Measurements from ENCODE around the gene ADAP1. TPM values are rescaled to one million over a fixed set of nuclear protein-coding genes. Genes with fewer than 3 reads are reported as not detected.

The ADAP1 gene
- total RNA-seq, 1 donor from 2014 or later, result 26.9 TPM

DNA sequence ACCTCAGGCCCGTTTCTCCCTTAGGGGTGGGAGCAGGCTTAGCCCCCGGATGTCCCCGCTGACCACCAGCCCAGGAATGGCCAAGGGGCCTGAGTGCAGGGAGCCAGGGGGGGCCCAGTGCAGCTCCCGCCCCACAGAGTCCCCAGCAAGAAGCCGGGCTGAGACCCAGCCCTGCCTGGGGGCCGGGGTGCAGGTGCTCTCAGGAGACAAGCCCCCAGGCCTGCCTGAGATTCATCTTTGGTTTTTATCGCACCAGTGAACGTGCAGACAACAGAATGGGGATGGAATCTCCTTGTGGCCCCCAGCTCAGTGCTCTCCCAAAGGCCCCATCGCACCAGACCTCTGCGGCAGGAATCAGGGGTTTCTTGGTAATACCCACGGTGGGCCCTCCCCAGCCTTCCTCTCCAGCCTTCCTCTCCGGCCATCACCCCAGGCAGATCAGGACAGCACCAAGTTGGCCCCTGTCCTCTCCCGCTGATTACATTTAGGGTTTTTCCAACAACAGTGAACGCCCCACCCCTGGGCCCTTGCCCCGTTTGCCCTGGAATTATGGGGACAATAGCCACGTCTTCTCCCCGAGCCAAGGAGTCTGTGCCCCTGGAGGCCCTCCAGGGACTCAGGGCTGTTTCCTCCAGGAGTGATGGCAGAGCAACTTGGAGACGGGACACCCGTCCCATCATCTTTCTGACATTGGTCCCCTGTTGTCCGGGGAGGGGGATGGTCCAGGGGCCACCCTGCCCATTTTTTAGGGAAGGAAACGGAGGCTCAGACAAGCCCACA lies 22.4 kb downstream of the ADAP1 start:
- Histone ChIP-seq H3K27me3 (ENCODE audit: control insufficient read depth, insufficient read depth, low read length) (no peaks in the 10 kb centered on the region), H3K4me3 (ENCODE audit: low read depth, low read length) (no peak overlapping the region), H3K36me3 (ENCODE audit: control insufficient read depth, insufficient read depth, low read length) (no peaks in the 10 kb centered on the region)
- DNase-seq (ENCODE audit: low read depth), result no peak
- TF ChIP-seq, protein P1, sequence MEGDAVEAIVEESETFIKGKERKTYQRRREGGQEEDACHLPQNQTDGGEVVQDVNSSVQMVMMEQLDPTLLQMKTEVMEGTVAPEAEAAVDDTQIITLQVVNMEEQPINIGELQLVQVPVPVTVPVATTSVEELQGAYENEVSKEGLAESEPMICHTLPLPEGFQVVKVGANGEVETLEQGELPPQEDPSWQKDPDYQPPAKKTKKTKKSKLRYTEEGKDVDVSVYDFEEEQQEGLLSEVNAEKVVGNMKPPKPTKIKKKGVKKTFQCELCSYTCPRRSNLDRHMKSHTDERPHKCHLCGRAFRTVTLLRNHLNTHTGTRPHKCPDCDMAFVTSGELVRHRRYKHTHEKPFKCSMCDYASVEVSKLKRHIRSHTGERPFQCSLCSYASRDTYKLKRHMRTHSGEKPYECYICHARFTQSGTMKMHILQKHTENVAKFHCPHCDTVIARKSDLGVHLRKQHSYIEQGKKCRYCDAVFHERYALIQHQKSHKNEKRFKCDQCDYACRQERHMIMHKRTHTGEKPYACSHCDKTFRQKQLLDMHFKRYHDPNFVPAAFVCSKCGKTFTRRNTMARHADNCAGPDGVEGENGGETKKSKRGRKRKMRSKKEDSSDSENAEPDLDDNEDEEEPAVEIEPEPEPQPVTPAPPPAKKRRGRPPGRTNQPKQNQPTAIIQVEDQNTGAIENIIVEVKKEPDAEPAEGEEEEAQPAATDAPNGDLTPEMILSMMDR (IDR thresholded peaks at IDR 0.05; ENCODE audit: insufficient read depth, low read length, severe bottlenecking), result no peak
- FAIRE-seq, result no peak

DNA sequence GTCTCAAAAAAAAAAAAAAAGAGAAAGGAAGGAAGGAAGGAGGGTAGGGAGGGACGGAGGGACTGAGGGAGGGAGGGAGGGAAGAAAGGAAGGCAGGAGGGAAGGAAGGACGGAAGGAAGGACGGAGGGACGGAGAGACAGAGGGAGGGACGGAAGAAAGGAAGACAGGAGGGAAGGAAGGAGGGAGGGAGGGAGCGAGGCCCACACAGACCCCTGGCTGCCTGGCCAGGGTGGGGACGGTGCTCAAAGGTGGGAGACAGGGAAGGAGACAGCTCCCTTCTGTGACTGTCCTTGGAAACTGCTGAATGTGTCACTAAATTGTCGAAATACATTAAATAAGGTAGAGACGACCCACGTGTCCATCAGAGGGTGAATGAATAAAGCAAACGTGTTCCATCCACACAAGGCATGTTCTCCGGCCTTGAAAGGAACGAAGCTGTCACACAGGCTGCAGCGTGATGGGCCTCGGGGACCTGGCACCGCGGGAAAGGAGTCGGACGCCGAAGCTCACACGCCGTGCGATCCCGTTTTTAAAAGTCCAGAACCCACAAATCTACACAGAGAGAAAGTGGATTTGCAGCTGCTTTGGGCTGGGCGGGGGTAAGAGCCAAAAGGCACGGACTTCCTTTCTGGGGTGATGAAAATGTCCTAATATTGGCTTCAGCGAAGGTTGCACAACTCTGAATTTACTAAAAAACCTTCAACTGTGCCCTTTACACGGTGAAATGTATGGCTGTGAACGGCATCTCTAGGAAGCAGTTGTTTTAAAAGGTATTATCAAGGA lies 23.3 kb downstream of the ADAP1 start:
- TF ChIP-seq, protein P1 (IDR thresholded peaks at IDR 0.05; ENCODE audit: insufficient read depth, low read length, severe bottlenecking), result no peak
- FAIRE-seq (no peak), DNase-seq (ENCODE audit: low read depth) (no peak)
- Histone ChIP-seq H3K27me3 (ENCODE audit: control insufficient read depth, insufficient read depth, low read length) (no peaks in the 10 kb centered on the region), H3K36me3 (ENCODE audit: control insufficient read depth, insufficient read depth, low read length) (no peaks in the 10 kb centered on the region), H3K4me3 (ENCODE audit: low read depth, low read length) (no peak overlapping the region)

DNA sequence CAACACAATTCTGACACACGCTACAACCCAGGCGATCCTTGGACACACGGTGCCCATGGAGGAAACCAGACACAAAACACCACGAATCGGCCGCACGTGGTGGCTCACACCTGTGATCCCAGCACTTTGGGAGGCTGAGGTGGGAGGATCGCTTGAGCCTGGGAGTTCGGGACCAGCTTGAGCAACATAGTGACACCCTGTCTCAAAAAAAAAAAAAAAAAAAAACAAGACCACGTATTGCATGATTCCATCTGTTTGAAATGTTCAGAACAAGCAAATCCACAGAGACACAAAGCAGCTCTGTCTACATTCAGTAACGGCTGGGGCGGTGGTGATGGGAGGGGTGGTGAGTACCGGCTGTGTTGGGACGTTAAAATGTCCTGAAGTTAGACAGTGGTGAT lies 25.2 kb downstream of the ADAP1 start:
- FAIRE-seq (no peak), DNase-seq (ENCODE audit: low read depth) (no peak)
- Histone ChIP-seq H3K36me3 (ENCODE audit: control insufficient read depth, insufficient read depth, low read length) (no peaks in the 10 kb centered on the region), H3K4me3 (ENCODE audit: low read depth, low read length) (no peak overlapping the region), H3K27me3 (ENCODE audit: control insufficient read depth, insufficient read depth, low read length) (no peaks in the 10 kb centered on the region)
- TF ChIP-seq, protein P1 (IDR thresholded peaks at IDR 0.05; ENCODE audit: insufficient read depth, low read length, severe bottlenecking), result no peak

DNA sequence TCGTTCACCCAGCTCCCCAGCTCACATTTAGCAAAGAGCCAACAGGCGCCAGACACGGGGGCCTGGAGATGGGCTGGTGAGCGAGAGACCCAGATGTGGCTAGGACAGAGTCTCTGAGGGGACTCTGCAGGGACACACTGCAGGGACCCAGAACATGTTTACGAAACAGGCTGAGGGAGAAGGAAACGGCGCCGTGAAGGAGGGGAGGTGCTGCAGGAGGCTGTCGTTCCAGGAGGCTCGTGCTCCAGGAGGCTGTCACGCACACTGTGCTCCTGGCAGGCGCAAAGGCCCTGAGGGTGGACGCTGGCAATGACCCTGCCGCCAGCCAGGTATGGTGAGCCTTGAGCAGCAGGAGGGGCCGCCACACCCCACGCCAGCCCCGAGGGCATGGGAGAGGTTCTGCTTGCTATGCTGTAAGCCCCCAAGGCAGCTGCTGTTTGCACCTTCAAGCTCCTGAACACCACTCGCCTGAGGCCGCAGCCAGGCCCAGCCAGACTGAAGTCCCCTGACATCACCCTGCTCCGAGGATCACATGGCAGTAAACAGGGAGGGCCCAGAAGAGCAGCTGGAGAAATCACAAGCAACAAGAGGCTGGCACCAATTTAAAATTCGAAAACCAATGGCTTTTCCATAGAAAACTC lies 27.3 kb downstream of the ADAP1 start:
- no peak for FAIRE-seq
- Histone ChIP-seq H3K4me3 (ENCODE audit: low read depth, low read length) (no peak overlapping the region), H3K36me3 (ENCODE audit: control insufficient read depth, insufficient read depth, low read length) (no peaks in the 10 kb centered on the region), H3K27me3 (ENCODE audit: control insufficient read depth, insufficient read depth, low read length) (no peaks in the 10 kb centered on the region)
- no peak for DNase-seq (ENCODE audit: low read depth)
- TF ChIP-seq, protein P1 (IDR thresholded peaks at IDR 0.05; ENCODE audit: insufficient read depth, low read length, severe bottlenecking), result no peak

DNA sequence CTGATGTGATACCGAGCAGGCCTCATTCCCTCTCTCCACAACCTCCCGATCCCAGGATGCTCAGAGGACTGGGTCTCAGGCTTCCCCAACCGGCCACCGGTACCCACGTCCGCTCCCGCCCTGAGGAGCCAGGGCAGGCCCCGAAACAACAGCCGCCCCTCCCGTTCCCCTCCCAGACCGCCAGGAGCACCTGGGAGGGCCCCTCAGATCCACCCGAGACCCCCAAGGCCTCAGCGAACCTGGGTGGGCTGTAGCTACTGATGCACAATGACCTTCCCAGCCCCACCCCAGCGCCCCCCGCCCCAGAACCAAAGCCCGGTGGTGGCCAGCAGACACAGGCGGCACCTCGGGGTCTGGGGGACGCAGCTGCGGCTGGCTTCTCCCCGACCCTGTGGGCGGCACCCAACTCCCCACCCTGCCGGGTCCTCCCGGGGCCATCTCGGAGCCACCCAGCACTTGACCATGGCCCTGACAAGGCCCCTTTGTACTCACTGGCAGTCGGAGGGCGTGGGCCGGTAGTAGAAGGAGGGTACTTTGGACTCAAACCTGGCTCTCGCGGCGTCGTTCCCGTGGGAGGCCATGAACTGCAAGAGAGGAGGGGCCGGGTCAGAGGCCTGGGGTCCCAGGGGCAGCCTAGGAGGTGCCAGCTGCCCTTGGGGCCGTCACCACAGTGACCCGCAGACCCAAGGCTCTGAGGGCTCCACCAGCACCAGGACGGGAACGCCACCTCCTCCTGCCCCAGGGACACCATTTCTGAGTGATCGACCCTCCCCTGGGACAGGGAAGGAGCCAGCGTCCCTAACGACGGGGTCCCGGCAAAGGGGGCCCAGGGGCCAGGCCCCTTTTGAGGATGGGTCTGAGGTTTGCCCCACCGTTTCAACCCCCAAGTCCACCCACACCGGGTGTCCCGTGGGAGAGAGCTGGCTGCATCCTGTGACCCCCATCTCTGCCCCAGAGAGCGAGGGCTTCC lies 28.1 kb downstream of the ADAP1 start:
- no peak for DNase-seq (ENCODE audit: low read depth)
- Histone ChIP-seq H3K27me3 (ENCODE audit: control insufficient read depth, insufficient read depth, low read length) (no peaks in the 10 kb centered on the region), H3K36me3 (ENCODE audit: control insufficient read depth, insufficient read depth, low read length) (no peaks in the 10 kb centered on the region), H3K4me3 (ENCODE audit: low read depth, low read length) (no peak overlapping the region)
- TF ChIP-seq, protein P1 (IDR thresholded peaks at IDR 0.05; ENCODE audit: insufficient read depth, low read length, severe bottlenecking), result no peak
- FAIRE-seq, result no peak
